WTC11 (cell line): ENCODE results near the gene HACE1. TPM values are rescaled to one million over a fixed set of nuclear protein-coding genes. Genes with fewer than 3 reads are reported as not detected.

Experiments
- ATAC-seq: fragments of 200-7000 bp; cut with Tn5 transposase; 2 replicates; pipeline ENCODE4 v1.10.0; 2021; ENCODE audit warnings: mild to moderate bottlenecking, moderate library complexity
- CTCF ChIA-PET: fragments of 300-600 bp; sonication (Branson Sonifier 250); formaldehyde crosslinking; loops from one replicate; lab custom pipeline; 2021; ENCODE audit warnings: antibody characterized with exemption; lab: Charles Lee
- POLR2A ChIA-PET: fragments of 350-600 bp; sonication (Branson Sonifier 250); formaldehyde crosslinking; loops from one replicate; lab custom pipeline; 2021; ENCODE audit warnings: antibody characterized with exemption; lab: Charles Lee
- DNase-seq: peaks from one replicate; pipeline ENCODE4 v3.0.0; 2021; ENCODE audit warnings: low spot score
- H3K27ac Mint-ChIP-seq: 2 replicates; pipeline ENCODE4 v1.8.0; 2021; ENCODE audit warnings: mixed read lengths
- H3K27me3 Mint-ChIP-seq: 2 replicates; pipeline ENCODE4 v1.8.0; 2021; ENCODE audit warnings: low read depth, mild to moderate bottlenecking, moderate library complexity, mixed read lengths
- H3K36me3 Mint-ChIP-seq: 2 replicates; pipeline ENCODE4 v1.8.0; 2021; ENCODE audit warnings: mixed read lengths
- H3K4me1 Mint-ChIP-seq: 2 replicates; pipeline ENCODE4 v1.8.0; 2022; ENCODE audit warnings: mixed read lengths
- H3K4me3 Mint-ChIP-seq: 2 replicates; pipeline ENCODE4 v1.8.0; 2021; ENCODE audit warnings: mild to moderate bottlenecking, moderate library complexity, mixed read lengths
- H3K9me3 Mint-ChIP-seq: 2 replicates; pipeline ENCODE4 v1.8.0; 2021; ENCODE audit warnings: mixed read lengths
- CREM ChIP-seq: sonication (generic); formaldehyde crosslinking; IDR thresholded peaks from 2 replicates; pipeline ENCODE4 v1.8.1; 2022; ENCODE audit warnings: mild to moderate bottlenecking, missing genetic modification reagents, moderate library complexity
- IRF2 ChIP-seq: sonication (generic); formaldehyde crosslinking; IDR thresholded peaks from 2 replicates; pipeline ENCODE4 v1.8.0; 2022; ENCODE audit warnings: low read depth, missing genetic modification reagents, borderline replicate concordance
- NFE2L1 ChIP-seq: sonication (generic); formaldehyde crosslinking; IDR thresholded peaks from 2 replicates; pipeline ENCODE4 v1.8.1; 2023; ENCODE audit warnings: missing genetic modification reagents
- NR1H2 ChIP-seq: sonication (generic); formaldehyde crosslinking; IDR thresholded peaks from 2 replicates; pipeline ENCODE4 v1.9.0; 2021; ENCODE audit warnings: mild to moderate bottlenecking, moderate library complexity, missing genetic modification reagents
- NR2C2 ChIP-seq: sonication (generic); formaldehyde crosslinking; IDR thresholded peaks from 2 replicates; pipeline ENCODE4 v1.8.0; 2022; ENCODE audit warnings: mild to moderate bottlenecking, missing genetic modification reagents
- PRRX2 ChIP-seq: fragments of 250-450 bp; sonication (Bioruptor Pico); IDR thresholded peaks from 2 replicates; pipeline ENCODE4 v1.8.0; 2021; ENCODE audit warnings: mild to moderate bottlenecking
- RORB ChIP-seq: fragments of 250-450 bp; sonication (Bioruptor Pico); IDR thresholded peaks from 2 replicates; pipeline ENCODE4 v1.9.0; 2021; ENCODE audit warnings: mild to moderate bottlenecking
- SP1 ChIP-seq: sonication (generic); formaldehyde crosslinking; conservative IDR thresholded peaks from 2 replicates; pipeline ENCODE4 v1.8.1; 2022; ENCODE audit warnings: missing genetic modification reagents
- TP53 ChIP-seq: sonication (generic); formaldehyde crosslinking; IDR thresholded peaks from 2 replicates; pipeline ENCODE4 v1.8.1; 2023; ENCODE audit warnings: mild to moderate bottlenecking, missing genetic modification reagents
- ZBTB21 ChIP-seq: sonication (generic); formaldehyde crosslinking; IDR thresholded peaks from 2 replicates; pipeline ENCODE4 v1.8.1; 2023; ENCODE audit warnings: mild to moderate bottlenecking, missing genetic modification reagents, borderline replicate concordance
- ZNF121 ChIP-seq: sonication (generic); formaldehyde crosslinking; IDR thresholded peaks from 2 replicates; pipeline ENCODE4 v1.8.0; 2023; ENCODE audit warnings: missing genetic modification reagents
- ZNF138 ChIP-seq: sonication (generic); formaldehyde crosslinking; conservative IDR thresholded peaks from 2 replicates; pipeline ENCODE4 v1.8.1; 2022; ENCODE audit warnings: mild to moderate bottlenecking, moderate library complexity, missing genetic modification reagents
- total RNA-seq: library from RNA; stranded (reverse); gene quantifications from 3 replicates; pipeline ENCODE4 v1.2.3, GENCODE V29; 2021
- TF ChIP-seq, protein P1 (sequence below): sonication (generic); formaldehyde crosslinking; IDR thresholded peaks from 2 replicates; pipeline ENCODE4 v1.8.1; 2022; ENCODE audit warnings: low read depth, mild to moderate bottlenecking, moderate library complexity, missing genetic modification reagents, borderline replicate concordance
- TF ChIP-seq, protein P2 (sequence below): sonication (generic); formaldehyde crosslinking; IDR thresholded peaks from 2 replicates; pipeline ENCODE4 v1.8.1; 2023; ENCODE audit warnings: mild to moderate bottlenecking, missing genetic modification reagents, moderate library complexity
- TF ChIP-seq, protein P3 (sequence below): sonication (generic); formaldehyde crosslinking; IDR thresholded peaks from 2 replicates; pipeline ENCODE4 v1.8.1; 2023; ENCODE audit warnings: mild to moderate bottlenecking, missing genetic modification reagents, borderline replicate concordance
- TF ChIP-seq, protein P4 (sequence below): sonication (generic); formaldehyde crosslinking; IDR thresholded peaks from 2 replicates; pipeline ENCODE4 v1.8.0; 2022; ENCODE audit warnings: mild to moderate bottlenecking, missing genetic modification reagents
- TF ChIP-seq, protein P5 (sequence below): sonication (generic); formaldehyde crosslinking; IDR thresholded peaks from 2 replicates; pipeline ENCODE4 v1.8.1; 2023; ENCODE audit warnings: mild to moderate bottlenecking, missing genetic modification reagents, moderate library complexity
- TF ChIP-seq, protein P6 (sequence below): sonication (generic); formaldehyde crosslinking; IDR thresholded peaks from 2 replicates; pipeline ENCODE4 v1.8.1; 2022; ENCODE audit warnings: mild to moderate bottlenecking, missing genetic modification reagents, moderate library complexity, borderline replicate concordance
- TF ChIP-seq, protein P7 (sequence below): sonication (generic); formaldehyde crosslinking; IDR thresholded peaks from 2 replicates; pipeline ENCODE4 v1.8.1; 2022; ENCODE audit warnings: mild to moderate bottlenecking, moderate library complexity, missing genetic modification reagents
- TF ChIP-seq, protein P8 (sequence below): fragments of 250-450 bp; sonication (Bioruptor Pico); IDR thresholded peaks from 2 replicates; pipeline ENCODE4 v1.8.0; 2021; ENCODE audit warnings: mild to moderate bottlenecking

The HACE1 gene
- total RNA-seq, 1 experiment from 2014 or later, result 18.1 TPM

DNA sequence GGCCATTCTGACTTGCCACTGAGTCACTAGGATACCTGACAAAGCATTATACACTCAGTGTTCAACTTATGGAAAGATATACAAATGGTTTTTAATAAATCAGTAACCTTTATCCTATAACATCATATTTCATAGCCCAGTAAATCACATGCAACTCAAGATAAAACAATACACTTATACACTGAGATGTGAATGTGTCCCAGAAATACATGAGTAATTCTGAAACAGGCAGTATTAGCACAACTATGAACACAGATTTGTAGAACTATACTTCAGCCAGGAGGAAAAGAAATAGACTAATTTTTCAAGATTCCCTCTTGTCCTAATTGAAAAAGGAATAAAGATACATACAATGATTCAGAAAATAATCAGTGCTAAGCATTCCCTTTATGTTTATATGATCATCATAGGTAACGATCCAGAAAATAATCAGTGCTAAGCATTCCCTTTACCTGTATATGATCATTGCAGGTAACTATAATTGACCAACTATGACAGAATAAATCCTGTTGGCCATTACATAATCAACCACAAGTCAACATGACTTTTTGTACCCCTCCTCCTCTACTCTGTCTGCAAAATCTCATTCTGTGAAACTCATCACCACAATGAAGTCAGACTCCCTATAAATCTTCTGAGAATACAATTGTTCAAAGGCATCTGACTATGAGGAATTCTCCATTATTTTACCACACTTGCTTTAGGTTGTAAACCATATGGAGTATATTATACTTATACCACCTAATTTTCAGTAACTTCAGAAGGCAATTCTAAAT lies 30.3 kb downstream of the HACE1 start (continued):
- TF ChIP-seq, protein P1, sequence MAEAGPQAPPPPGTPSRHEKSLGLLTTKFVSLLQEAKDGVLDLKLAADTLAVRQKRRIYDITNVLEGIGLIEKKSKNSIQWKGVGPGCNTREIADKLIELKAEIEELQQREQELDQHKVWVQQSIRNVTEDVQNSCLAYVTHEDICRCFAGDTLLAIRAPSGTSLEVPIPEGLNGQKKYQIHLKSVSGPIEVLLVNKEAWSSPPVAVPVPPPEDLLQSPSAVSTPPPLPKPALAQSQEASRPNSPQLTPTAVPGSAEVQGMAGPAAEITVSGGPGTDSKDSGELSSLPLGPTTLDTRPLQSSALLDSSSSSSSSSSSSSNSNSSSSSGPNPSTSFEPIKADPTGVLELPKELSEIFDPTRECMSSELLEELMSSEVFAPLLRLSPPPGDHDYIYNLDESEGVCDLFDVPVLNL (CRISPR knock-in tag), result no peak
- TF ChIP-seq, protein P2, sequence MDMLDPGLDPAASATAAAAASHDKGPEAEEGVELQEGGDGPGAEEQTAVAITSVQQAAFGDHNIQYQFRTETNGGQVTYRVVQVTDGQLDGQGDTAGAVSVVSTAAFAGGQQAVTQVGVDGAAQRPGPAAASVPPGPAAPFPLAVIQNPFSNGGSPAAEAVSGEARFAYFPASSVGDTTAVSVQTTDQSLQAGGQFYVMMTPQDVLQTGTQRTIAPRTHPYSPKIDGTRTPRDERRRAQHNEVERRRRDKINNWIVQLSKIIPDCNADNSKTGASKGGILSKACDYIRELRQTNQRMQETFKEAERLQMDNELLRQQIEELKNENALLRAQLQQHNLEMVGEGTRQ (CRISPR knock-in tag), result no peak
- no peak for TF ChIP-seq SP1
- no peak for TF ChIP-seq NR2C2
- TF ChIP-seq, protein P3, sequence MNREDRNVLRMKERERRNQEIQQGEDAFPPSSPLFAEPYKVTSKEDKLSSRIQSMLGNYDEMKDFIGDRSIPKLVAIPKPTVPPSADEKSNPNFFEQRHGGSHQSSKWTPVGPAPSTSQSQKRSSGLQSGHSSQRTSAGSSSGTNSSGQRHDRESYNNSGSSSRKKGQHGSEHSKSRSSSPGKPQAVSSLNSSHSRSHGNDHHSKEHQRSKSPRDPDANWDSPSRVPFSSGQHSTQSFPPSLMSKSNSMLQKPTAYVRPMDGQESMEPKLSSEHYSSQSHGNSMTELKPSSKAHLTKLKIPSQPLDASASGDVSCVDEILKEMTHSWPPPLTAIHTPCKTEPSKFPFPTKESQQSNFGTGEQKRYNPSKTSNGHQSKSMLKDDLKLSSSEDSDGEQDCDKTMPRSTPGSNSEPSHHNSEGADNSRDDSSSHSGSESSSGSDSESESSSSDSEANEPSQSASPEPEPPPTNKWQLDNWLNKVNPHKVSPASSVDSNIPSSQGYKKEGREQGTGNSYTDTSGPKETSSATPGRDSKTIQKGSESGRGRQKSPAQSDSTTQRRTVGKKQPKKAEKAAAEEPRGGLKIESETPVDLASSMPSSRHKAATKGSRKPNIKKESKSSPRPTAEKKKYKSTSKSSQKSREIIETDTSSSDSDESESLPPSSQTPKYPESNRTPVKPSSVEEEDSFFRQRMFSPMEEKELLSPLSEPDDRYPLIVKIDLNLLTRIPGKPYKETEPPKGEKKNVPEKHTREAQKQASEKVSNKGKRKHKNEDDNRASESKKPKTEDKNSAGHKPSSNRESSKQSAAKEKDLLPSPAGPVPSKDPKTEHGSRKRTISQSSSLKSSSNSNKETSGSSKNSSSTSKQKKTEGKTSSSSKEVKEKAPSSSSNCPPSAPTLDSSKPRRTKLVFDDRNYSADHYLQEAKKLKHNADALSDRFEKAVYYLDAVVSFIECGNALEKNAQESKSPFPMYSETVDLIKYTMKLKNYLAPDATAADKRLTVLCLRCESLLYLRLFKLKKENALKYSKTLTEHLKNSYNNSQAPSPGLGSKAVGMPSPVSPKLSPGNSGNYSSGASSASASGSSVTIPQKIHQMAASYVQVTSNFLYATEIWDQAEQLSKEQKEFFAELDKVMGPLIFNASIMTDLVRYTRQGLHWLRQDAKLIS (CRISPR knock-in tag), result no peak

DNA sequence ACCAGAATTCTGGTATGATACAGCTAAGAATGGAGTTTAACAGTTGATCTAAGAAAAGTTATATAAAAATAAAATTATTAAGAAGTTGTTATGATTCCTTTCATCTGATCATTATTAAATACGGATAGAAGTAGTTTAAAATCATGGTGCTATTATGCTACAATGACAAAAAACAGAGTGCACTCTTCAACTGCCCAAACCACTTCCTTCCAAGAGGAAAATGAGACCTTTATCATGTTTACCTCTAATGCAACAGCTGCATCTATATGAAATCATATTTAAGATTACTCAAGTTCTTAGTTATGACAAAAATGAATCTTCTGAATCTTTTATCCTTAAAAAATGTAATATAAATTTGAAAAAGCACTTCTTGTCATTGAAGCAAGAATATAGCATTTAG lies 31.2 kb downstream of the HACE1 start:
- ATAC-seq (no peak), DNase-seq (no peak)
- CTCF ChIA-PET, result no interaction called here
- peaks cover 12% of the 10 kb centered on the region for H3K9me3 Mint-ChIP-seq
- no peak overlapping the region for H3K4me3 Mint-ChIP-seq
- no peak overlapping the region for H3K27ac Mint-ChIP-seq
- H3K27me3 Mint-ChIP-seq, result no peaks in the 10 kb centered on the region
- peaks cover 50% of the 10 kb centered on the region for H3K36me3 Mint-ChIP-seq
- POLR2A ChIA-PET, result no interaction called here
- H3K4me1 Mint-ChIP-seq, result no peaks in the 10 kb centered on the region
- TF ChIP-seq, protein P4, sequence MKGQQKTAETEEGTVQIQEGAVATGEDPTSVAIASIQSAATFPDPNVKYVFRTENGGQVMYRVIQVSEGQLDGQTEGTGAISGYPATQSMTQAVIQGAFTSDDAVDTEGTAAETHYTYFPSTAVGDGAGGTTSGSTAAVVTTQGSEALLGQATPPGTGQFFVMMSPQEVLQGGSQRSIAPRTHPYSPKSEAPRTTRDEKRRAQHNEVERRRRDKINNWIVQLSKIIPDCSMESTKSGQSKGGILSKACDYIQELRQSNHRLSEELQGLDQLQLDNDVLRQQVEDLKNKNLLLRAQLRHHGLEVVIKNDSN (CRISPR knock-in tag), result no peak
- TF ChIP-seq ZBTB21 (CRISPR knock-in tag) (no peak), CREM (no peak), TP53 (CRISPR knock-in tag) (no peak), NR1H2 (CRISPR knock-in tag) (no peak), NR2C2 (no peak), NFE2L1 (CRISPR knock-in tag) (no peak), PRRX2 (CRISPR knock-in tag) (no peak), ZNF138 (CRISPR knock-in tag) (no peak), RORB (CRISPR knock-in tag) (no peak), ZNF121 (CRISPR knock-in tag) (no peak), IRF2 (no peak)
- TF ChIP-seq, protein P5, sequence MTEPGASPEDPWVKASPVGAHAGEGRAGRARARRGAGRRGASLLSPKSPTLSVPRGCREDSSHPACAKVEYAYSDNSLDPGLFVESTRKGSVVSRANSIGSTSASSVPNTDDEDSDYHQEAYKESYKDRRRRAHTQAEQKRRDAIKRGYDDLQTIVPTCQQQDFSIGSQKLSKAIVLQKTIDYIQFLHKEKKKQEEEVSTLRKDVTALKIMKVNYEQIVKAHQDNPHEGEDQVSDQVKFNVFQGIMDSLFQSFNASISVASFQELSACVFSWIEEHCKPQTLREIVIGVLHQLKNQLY, result no peak
- TF ChIP-seq, protein P6, sequence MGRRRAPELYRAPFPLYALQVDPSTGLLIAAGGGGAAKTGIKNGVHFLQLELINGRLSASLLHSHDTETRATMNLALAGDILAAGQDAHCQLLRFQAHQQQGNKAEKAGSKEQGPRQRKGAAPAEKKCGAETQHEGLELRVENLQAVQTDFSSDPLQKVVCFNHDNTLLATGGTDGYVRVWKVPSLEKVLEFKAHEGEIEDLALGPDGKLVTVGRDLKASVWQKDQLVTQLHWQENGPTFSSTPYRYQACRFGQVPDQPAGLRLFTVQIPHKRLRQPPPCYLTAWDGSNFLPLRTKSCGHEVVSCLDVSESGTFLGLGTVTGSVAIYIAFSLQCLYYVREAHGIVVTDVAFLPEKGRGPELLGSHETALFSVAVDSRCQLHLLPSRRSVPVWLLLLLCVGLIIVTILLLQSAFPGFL (CRISPR knock-in tag), result no peak
- TF ChIP-seq, protein P7, sequence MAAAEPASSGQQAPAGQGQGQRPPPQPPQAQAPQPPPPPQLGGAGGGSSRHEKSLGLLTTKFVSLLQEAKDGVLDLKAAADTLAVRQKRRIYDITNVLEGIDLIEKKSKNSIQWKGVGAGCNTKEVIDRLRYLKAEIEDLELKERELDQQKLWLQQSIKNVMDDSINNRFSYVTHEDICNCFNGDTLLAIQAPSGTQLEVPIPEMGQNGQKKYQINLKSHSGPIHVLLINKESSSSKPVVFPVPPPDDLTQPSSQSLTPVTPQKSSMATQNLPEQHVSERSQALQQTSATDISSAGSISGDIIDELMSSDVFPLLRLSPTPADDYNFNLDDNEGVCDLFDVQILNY (CRISPR knock-in tag), result no peak
- TF ChIP-seq, protein P1 (CRISPR knock-in tag), result no peak
- TF ChIP-seq, protein P8, sequence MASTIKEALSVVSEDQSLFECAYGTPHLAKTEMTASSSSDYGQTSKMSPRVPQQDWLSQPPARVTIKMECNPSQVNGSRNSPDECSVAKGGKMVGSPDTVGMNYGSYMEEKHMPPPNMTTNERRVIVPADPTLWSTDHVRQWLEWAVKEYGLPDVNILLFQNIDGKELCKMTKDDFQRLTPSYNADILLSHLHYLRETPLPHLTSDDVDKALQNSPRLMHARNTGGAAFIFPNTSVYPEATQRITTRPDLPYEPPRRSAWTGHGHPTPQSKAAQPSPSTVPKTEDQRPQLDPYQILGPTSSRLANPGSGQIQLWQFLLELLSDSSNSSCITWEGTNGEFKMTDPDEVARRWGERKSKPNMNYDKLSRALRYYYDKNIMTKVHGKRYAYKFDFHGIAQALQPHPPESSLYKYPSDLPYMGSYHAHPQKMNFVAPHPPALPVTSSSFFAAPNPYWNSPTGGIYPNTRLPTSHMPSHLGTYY (CRISPR knock-in tag), result no peak
